Skeletal muscle tissue (tissue), 4 donors: ENCODE data around the gene PRMT5. TPM values are rescaled to one million over a fixed set of nuclear protein-coding genes. Genes with fewer than 3 reads are reported as not detected.

Experiments used
- H3K27ac ChIP-seq: one replicate; pipeline ENCODE4 v1.7.0; 2013; ENCODE audit warnings: mild to moderate bottlenecking, low read depth, low read length, inconsistent platforms
- H3K27me3 ChIP-seq, 3 donors: one replicate each; pipeline ENCODE4 v1.7.0; 2013; ENCODE audit warnings: low read length in 3 of 3; ENCODE audit not compliant: control insufficient read depth in 3 of 3, insufficient read depth in 3 of 3
- H3K36me3 ChIP-seq, 3 donors: one replicate each; pipeline ENCODE4 v1.7.0; 2013; ENCODE audit warnings: low read length in 3 of 3; ENCODE audit not compliant: control insufficient read depth in 3 of 3, insufficient read depth in 3 of 3
- H3K4me1 ChIP-seq, 3 donors: one replicate each; pipeline ENCODE4 v1.7.0; 2013; ENCODE audit warnings: low read length in 3 of 3, mild to moderate bottlenecking in 3 of 3; ENCODE audit not compliant: control insufficient read depth in 3 of 3, insufficient read depth in 3 of 3
- H3K4me3 ChIP-seq, 3 donors: one replicate each; pipeline ENCODE4 v1.7.0; 2013; ENCODE audit warnings: low read length in 3 of 3
- H3K9ac ChIP-seq, 3 donors: one replicate each; pipeline ENCODE4 v1.7.0; 2013; ENCODE audit warnings: low read length in 3 of 3, mild to moderate bottlenecking in 3 of 3, moderate library complexity in 2 of 3, low read depth in 1 of 3
- H3K9me3 ChIP-seq, 3 donors: one replicate each; pipeline ENCODE4 v1.7.0; 2013; ENCODE audit warnings: low read length in 3 of 3; ENCODE audit not compliant: control insufficient read depth in 3 of 3
- total RNA-seq: library from RNA; depleted of rRNA; stranded (reverse); fragments of >200 nt; gene quantifications from one replicate; pipeline ENCODE4 v1.2.3, GENCODE V29; 2014
- donor health status: Osteomylitis.

Gene PRMT5
- total RNA-seq = 60.0 TPM

DNA sequence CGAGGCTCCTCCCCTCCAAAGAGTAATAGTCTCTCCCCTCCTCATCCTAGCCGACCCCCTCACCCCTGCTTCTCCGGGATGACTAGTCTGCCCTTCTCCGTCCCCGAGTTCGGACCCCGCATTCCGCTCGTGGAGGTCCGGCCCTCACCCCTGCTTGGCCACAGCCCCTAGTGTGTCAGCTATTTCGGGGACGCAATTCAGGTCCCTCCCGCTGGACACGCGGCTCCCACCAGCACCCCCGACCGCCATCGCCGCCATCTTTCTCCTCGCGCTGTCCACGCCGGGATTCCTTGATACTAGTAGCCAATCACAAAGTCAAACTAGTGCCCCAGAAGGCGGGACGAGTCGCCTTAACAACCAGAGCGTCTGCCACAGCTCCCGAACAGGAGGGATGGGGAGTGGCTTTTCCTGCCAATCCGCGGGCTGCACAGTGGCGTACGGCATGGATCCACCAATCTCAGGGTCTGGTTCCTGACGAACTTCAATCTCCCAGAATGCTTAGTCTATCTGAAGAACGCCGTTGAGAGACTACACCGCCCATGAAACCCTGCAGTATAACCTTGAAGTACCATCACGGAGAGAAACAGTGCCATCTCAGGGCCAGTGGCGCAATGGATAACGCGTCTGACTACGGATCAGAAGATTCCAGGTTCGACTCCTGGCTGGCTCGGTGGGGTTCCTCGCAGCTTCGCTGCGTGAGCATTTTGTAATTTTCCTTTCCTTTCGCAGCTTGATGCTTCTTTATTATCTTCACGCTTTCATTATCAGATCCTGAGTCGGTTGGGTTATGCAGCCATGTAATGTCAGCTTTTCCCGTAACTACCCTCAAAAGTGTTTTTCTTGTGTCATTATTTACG is at the start of gene PRMT5:
TSS of gene PRMT5 (minus strand) at position 273 of the 857 bp plus-strand sequence. CDS start at position 258, 15 bp downstream.
- H3K4me1 ChIP-seq = peaks cover 17 to 24% (median 21%) of the 10 kb centered on the region in 3 donors
- H3K4me3 ChIP-seq = peak within 1 kb of the TSS; percentile 91 to 99 (median 98)
- peaks cover 14 to 21% (median 21%) of the 10 kb centered on the region in 3 donors for H3K36me3 ChIP-seq
- H3K27me3 ChIP-seq = no peaks in the 10 kb centered on the region
- peak within 1 kb of the TSS; percentile 93 to 99 (median 95) for H3K9ac ChIP-seq
- H3K9me3 ChIP-seq = no peaks in the 10 kb centered on the region
- peak within 1 kb of the TSS; percentile 93 for H3K27ac ChIP-seq

DNA sequence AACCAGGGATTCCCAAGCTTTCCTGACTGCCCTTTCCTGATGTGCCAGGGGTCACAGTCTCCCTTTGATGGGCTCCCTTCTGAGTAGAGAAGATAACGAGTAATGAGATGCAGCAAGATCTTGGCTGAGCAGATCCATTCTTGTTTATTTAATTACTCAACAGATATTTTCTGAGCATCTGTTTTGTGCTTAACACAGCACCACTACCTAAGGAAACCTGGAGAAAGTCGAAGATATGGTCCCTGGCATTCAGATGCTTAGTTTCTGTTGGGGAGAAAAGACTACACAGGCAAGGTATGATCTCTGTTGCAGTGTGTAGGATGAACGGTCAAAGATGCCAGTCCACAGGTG is 49.3 kb upstream of the PRMT5 start:
- peaks cover 20 to 37% (median 29%) of the 10 kb centered on the region in 3 donors for H3K4me1 ChIP-seq

DNA sequence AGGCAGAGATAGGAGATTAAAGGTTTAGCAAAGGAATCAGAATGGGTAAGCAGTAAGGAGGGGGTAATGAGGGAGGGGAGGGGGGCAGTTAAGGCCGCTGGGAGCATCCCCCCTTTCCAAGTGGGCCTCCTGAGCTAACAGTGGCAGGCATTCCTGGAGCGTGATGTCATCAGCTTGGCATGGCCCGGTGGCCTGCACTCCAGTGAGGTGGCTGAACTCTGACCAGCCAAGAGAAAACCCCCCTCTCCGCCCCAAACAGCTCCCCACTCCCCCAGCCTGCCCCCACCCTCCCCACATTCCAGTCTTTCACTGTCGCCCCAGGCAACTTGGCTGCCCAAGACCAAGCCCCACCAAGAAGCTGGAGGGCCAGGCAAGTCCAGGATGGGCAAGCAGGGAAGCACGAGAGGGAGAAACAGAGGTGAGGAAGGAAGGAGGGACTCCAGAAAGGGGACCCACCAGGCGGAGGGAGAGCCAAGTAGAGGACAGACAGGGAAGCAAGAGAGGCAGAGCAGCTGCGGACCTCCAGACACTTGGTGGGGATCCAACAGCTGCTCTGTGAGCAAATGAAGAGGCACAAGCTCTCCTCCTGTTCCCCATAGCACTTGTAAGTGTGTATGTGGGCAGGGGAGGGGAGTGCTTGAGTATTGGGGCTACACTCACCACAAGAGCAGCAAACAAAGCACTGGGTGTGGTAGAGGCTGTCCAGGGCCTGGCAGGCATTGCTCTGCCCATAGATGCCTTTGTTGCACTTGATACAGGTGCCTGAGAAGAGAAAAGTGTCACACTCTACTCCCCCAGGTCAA is 48.7 kb upstream of the PRMT5 start:
- no peak overlapping the region for H3K27ac ChIP-seq
- peaks cover 9 to 36% (median 29%) of the 10 kb centered on the region in 3 donors for H3K27me3 ChIP-seq
- no peaks in the 10 kb centered on the region for H3K9me3 ChIP-seq
- H3K9ac ChIP-seq = no peak overlapping the region
- H3K4me3 ChIP-seq = no peak overlapping the region
- peaks cover 0 to 4% (median 0%) of the 10 kb centered on the region in 3 donors for H3K36me3 ChIP-seq
- peaks cover 14 to 34% (median 23%) of the 10 kb centered on the region in 3 donors for H3K4me1 ChIP-seq

More for the DNA sequence above, 49.3 kb upstream of the PRMT5 start:
- Histone ChIP-seq H3K9ac (no peak overlapping the region), H3K36me3 (peaks cover 0 to 4% (median 0%) of the 10 kb centered on the region in 3 donors), H3K9me3 (no peaks in the 10 kb centered on the region), H3K27me3 (peaks cover 9 to 37% (median 29%) of the 10 kb centered on the region in 3 donors), H3K27ac (no peak overlapping the region), H3K4me3 (no peak overlapping the region)

DNA sequence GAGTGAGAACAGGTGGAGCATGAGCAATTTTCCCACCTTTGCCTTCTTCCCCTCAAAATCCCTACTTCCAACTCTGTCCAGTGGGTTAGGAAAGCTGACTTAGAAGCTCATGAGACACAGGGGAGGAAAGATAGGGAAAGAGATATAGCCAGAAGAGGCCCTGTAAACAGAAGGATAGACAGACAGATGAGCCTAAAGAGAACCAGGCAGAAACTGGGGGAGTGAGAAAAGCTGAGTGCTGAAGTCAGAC is 48.2 kb upstream of the PRMT5 start:
- H3K9ac ChIP-seq = no peak overlapping the region

DNA sequence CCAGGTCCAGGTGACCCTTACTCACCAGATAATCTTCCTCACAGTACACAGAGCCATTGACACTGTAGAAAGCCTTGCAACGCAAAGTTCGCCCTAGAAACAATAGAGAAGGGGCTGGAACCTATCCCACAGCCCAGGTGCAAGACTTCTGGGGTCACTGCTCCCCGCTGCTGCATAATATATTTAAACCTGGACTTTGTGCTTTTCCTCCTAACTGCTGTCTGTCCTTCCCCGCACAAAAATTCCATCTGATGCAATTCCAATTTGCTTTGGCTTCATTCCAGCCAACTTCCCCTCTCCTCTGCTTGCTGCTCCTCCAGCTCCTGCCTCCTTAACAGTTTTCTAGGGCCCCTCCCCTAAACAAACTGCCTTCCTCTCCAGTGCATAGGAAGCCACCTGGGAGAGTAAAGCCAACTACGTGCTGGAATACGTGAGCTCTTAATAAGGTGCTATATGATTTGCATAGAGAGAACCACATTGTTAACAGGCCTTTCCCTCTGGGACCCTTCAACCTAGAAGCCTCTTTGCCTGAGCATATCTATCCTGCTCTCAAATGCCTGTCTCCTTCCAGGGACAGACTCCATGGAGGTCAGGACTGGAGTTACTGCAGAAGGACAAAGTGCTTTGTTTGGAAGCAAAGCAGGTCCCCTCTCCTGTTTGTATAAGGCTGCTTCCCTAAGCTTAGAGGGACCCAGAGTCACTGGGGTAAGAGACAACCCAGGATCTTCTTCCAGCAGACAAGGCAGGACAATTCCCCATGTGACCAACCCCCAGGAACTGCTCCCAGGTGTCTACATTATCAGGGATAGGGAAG is 47.7 kb upstream of the PRMT5 start:
- Histone ChIP-seq H3K9ac (no peak overlapping the region), H3K4me1 (peaks cover 13 to 30% (median 15%) of the 10 kb centered on the region in 3 donors), H3K27ac (no peak overlapping the region), H3K27me3 (peaks cover 5 to 27% (median 24%) of the 10 kb centered on the region in 3 donors), H3K36me3 (peaks cover 0 to 4% (median 0%) of the 10 kb centered on the region in 3 donors), H3K9me3 (no peaks in the 10 kb centered on the region), H3K4me3 (no peak overlapping the region)

More for the DNA sequence above, 48.2 kb upstream of the PRMT5 start:
- H3K9me3 ChIP-seq = no peaks in the 10 kb centered on the region
- no peak overlapping the region for H3K27ac ChIP-seq
- peaks cover 0 to 4% (median 0%) of the 10 kb centered on the region in 3 donors for H3K36me3 ChIP-seq
- no peak overlapping the region for H3K4me3 ChIP-seq
- peaks cover 13 to 30% (median 18%) of the 10 kb centered on the region in 3 donors for H3K4me1 ChIP-seq
- H3K27me3 ChIP-seq = peaks cover 9 to 32% (median 29%) of the 10 kb centered on the region in 3 donors

DNA sequence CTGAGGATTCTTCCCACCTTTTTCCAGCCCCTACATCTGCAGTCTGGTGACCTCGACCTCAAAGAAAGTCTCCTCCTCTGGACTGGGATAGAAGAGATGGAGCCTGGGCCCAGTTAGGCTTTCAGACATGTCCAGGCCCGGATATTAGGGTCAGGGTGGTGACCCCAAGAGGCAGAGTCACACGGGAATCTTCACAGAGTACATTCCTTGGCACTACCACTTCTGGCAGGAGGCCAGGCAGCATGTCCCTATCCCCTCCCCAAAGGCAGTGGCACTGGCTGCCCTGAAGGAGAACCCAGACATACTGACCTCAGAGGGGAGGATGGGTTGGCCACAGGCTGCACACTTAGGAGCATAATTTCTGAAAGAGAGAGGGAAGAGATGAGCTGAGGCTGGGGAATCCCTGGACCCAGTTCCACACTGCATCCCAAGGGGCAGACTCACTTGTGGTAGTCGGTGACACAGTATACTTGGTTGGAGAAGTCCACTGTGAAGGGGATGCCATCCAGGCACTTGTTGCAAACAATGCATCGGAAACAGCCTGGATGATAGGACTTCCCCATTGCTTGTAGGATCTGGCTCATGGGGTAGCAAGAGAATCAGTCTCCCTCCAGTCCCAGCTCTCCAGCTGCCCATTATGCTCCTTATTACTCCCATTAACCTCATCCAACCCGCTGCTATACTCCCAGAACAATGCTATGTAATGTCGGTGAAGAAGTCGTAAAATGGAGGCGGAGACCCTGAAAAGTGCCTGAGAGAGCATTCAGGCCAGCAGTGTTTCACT is 45.5 kb upstream of the PRMT5 start:
- Histone ChIP-seq H3K36me3 (peaks cover 0 to 4% (median 0%) of the 10 kb centered on the region in 3 donors), H3K4me1 (peaks cover 6 to 29% (median 15%) of the 10 kb centered on the region in 3 donors), H3K9me3 (no peaks in the 10 kb centered on the region), H3K27ac (no peak overlapping the region), H3K4me3 (no peak overlapping the region), H3K27me3 (peaks cover 0 to 9% (median 5%) of the 10 kb centered on the region in 3 donors), H3K9ac (no peak overlapping the region)

DNA sequence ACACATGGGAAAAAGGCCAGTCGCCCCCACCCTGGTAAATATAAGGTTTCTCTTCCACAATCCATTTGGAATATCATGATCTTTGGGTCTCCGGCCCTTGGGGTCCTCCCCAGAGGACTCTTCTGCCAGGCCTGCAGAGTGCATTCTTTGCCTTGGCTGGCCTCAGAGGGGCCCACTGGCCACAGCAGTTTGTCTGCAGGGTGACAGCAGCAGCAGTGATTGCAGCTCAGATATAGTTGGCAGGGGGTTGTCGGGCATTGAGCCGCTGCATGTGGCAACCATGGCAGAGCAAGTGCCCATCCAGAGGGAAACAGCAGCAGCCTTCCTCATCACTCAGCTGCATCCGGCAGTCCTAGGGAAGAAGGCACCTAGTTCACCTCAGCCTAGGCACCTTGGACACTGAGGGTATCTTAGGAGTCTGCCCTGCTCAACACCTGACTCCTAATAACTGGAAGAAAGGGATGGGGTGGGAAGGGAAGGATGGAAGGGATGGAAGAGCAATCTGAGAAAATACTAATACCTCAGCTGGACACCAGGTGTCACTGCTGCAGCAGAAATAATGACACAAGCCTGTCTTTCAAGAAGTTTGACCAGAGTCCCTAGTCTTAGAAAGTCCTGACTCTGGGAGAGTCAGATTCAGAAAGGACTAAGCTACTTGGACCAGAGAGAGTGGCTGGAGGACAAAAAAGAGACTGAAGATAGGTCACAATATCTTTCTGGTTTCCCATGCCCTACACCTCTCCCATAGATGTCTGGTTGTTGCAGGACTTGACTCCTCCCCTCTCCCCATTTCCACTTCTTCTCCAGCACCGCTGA is 44.2 kb upstream of the PRMT5 start:
- no peak overlapping the region for H3K27ac ChIP-seq
- H3K36me3 ChIP-seq = peaks cover 0 to 4% (median 0%) of the 10 kb centered on the region in 3 donors

DNA sequence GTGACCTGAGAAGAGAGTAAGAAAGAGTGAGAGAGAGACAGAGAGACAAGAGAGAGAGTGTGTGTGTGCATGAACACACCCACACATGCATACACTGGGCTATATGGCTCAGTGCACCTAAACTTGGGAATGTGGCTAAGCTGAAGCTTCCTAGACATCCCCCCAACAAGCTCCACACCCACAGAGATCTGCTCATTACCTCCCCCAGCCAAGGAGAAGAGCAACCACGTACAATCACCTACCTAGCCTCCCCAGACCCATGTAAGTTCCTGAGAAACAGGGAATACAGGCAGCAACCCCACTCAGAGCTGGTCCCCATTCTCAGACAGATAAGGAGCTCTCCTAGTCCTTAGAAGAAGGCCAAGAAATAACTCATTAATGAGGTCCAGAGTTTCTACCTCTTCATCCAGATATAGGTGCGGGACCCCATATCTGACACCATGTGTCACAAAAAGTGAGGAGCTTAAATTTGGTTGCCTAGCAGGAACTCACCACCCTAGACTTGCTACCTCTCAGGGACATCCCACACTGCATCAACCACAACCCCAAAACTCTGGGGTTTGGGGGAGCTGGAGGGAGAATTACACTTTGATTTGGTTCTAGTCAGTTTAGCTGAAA is 43.2 kb upstream of the PRMT5 start:
- Histone ChIP-seq H3K27me3 (peaks cover 0 to 2% (median 0%) of the 10 kb centered on the region in 3 donors), H3K27ac (no peak overlapping the region), H3K9me3 (no peaks in the 10 kb centered on the region), H3K4me1 (peaks cover 6 to 13% (median 12%) of the 10 kb centered on the region in 3 donors), H3K36me3 (peaks cover 0 to 4% (median 0%) of the 10 kb centered on the region in 3 donors), H3K9ac (no peak overlapping the region), H3K4me3 (no peak overlapping the region)

More for the DNA sequence above, 44.2 kb upstream of the PRMT5 start:
- Histone ChIP-seq H3K4me1 (peaks cover 6 to 20% (median 15%) of the 10 kb centered on the region in 3 donors), H3K4me3 (no peak overlapping the region), H3K9me3 (no peaks in the 10 kb centered on the region), H3K27me3 (peaks cover 0 to 2% (median 0%) of the 10 kb centered on the region in 3 donors), H3K9ac (no peak overlapping the region)
